ENCODE results near the gene PPP1R8. TPM values are rescaled to one million over a fixed set of nuclear protein-coding genes. Genes with fewer than 3 reads are reported as not detected.

PPP1R8 gene
- total RNA-seq, 1 experiment from 2014 or later, result 57.4 TPM

DNA sequence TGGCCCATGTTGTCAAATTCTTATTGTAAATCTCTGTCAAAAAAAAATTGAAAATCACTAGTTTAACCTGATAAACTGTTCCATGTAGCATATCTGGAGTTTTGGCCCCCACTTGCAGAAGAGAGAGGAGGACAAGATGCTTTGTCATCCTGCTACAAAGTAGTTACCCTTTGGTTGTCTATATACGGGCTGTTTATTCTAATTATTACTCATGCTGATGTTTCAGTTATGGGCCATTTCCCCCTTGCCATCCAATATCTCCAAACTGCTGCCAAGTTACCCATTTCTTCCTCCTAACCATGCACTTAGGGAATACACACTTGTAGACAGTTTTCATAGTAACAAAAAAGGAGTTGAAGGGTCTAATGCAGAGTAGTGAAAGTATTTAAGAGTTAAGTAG lies 35.0 kb upstream of the PPP1R8 start:
- no peak for TF ChIP-seq FOSL1 (IDR thresholded peaks at IDR 0.05; ENCODE audit: low read depth)
- TF ChIP-seq ELF1 (IDR thresholded peaks at IDR 0.05; ENCODE audit: borderline replicate concordance, low read depth), result no peak
- TF ChIP-seq ZNF274 (IDR thresholded peaks at IDR 0.05; ENCODE audit: low read depth, low read length), result no peak
- TF ChIP-seq JUND (IDR thresholded peaks at IDR 0.05), result no peak
- ATAC-seq (no peak), DNase-seq (ENCODE audit: low read depth, low spot score) (no peak)
- no peaks in the 10 kb centered on the region for H3K9me2 ChIP-seq (ENCODE audit: insufficient read depth)
- no peaks in the 10 kb centered on the region for H3K9me3 ChIP-seq (ENCODE audit: control insufficient read depth in 1 of 2, insufficient read depth in 1 of 2, low read depth in 1 of 2, low read length in 2 of 2)
- intact Hi-C loops (cut with micrococcal nuclease), result no loop called here
- no peaks in the 10 kb centered on the region for H3K27me3 ChIP-seq (ENCODE audit: insufficient read depth, low read length)
- no peak overlapping the region for H3K27ac ChIP-seq (ENCODE audit: low read depth, low read length)
- POLR2A ChIA-PET, result no interaction called here
- CTCF ChIA-PET, result no interaction called here
- H2AFZ ChIP-seq (ENCODE audit: low read depth, low read length, poor library complexity, severe bottlenecking), result no peak overlapping the region
- no peak overlapping the region for H3K9ac ChIP-seq (ENCODE audit: low read length)
- no TSS peak for BruUV-seq (replicated peaks)
- no peaks in the 10 kb centered on the region for H3K4me1 ChIP-seq (ENCODE audit: control insufficient read depth in 1 of 2, insufficient read depth in 2 of 2, low read length in 2 of 2)
- no peak overlapping the region for H3K4me2 ChIP-seq (ENCODE audit: low read length)
- RAD21 ChIA-PET (ENCODE audit: low non-redundant PET in 1 of 2, low total read pairs in 2 of 2, uncharacterized antibody in 2 of 2, unreplicated experiment in 2 of 2), result no interaction called here
- no peaks in the 10 kb centered on the region for H4K20me1 ChIP-seq (ENCODE audit: insufficient read depth)
- H3K79me2 ChIP-seq (ENCODE audit: insufficient read depth, low read length), result no peaks in the 10 kb centered on the region
- H3K36me3 ChIP-seq (ENCODE audit: control insufficient read depth in 1 of 2, insufficient read depth in 2 of 2, low read length in 2 of 2), result peaks cover 5 to 9% of the 10 kb centered on the region in 2 experiments; a peak in 2 of 4 replicates
- H3K4me3 ChIP-seq (replicated peaks in 1 of 2; ENCODE audit: low read depth in 1 of 2, low read length in 2 of 2), result no peak overlapping the region

DNA sequence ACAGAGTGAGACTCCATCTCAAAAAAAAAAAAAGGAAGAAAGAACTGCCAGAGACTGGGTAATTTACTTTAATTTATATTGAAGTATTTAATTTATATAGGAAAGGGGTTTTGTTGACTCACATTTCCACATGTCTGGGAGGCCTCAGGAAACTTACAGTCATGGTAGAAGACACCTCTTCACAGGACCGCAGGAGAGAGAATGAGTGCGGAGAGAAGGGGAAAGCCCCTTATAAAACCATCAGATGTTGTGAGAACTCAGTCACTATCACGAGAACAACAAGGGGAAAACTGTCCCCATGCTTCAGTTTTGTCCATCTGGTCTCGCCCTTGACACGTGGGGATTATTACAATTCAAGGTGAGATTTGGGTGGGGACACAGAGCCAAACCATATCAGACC lies 25.8 kb upstream of the PPP1R8 start:
- Histone ChIP-seq H3K4me3 (replicated peaks in 1 of 2; ENCODE audit: low read depth in 1 of 2, low read length in 2 of 2) (no peak overlapping the region), H3K27me3 (ENCODE audit: insufficient read depth, low read length) (no peaks in the 10 kb centered on the region), H2AFZ (ENCODE audit: low read depth, low read length, poor library complexity, severe bottlenecking) (no peak overlapping the region), H3K9me2 (ENCODE audit: insufficient read depth) (no peaks in the 10 kb centered on the region), H3K4me2 (ENCODE audit: low read length) (no peak overlapping the region), H3K4me1 (ENCODE audit: control insufficient read depth in 1 of 2, insufficient read depth in 2 of 2, low read length in 2 of 2) (no peaks in the 10 kb centered on the region), H3K27ac (ENCODE audit: low read depth, low read length) (no peak overlapping the region), H3K9ac (ENCODE audit: low read length) (no peak overlapping the region), H3K36me3 (ENCODE audit: control insufficient read depth in 1 of 2, insufficient read depth in 2 of 2, low read length in 2 of 2) (peaks cover 0 to 16% of the 10 kb centered on the region in 2 experiments; a peak in 2 of 4 replicates), H3K9me3 (ENCODE audit: control insufficient read depth in 1 of 2, insufficient read depth in 1 of 2, low read depth in 1 of 2, low read length in 2 of 2) (no peaks in the 10 kb centered on the region), H4K20me1 (ENCODE audit: insufficient read depth) (no peaks in the 10 kb centered on the region), H3K79me2 (ENCODE audit: insufficient read depth, low read length) (no peaks in the 10 kb centered on the region)
- intact Hi-C loops (cut with micrococcal nuclease), result no loop called here
- BruUV-seq (replicated peaks), result no TSS peak
- ChIA-PET POLR2A (no interaction called here), CTCF (no interaction called here), RAD21 (ENCODE audit: low non-redundant PET in 1 of 2, low total read pairs in 2 of 2, uncharacterized antibody in 2 of 2, unreplicated experiment in 2 of 2) (no interaction called here)
- TF ChIP-seq CBX3 (IDR thresholded peaks at IDR 0.05; ENCODE audit: low read depth) (no peak), EZH2 (IDR thresholded peaks at IDR 0.05) (no peak), SIN3A (IDR thresholded peaks at IDR 0.05; ENCODE audit: low read depth) (no peak), POLR2AphosphoS5 (IDR thresholded peaks at IDR 0.05; ENCODE audit: low read depth, low read length) (no peak), ZFX (IDR thresholded peaks at IDR 0.05) (no peak)
- no peak for DNase-seq (ENCODE audit: low read depth, low spot score)
- no peak for ATAC-seq
